Measurements from ENCODE around the gene ENTPD1. TPM values are rescaled to one million over a fixed set of nuclear protein-coding genes. Genes with fewer than 3 reads are reported as not detected.
"Not testable (repeated sequence)": the region's sequence is repeated elsewhere in the genome, so short reads cannot be mapped to it uniquely, and the experiment has no call there.

The ENTPD1 gene
- total RNA-seq, 6 experiments from 2014 or later = not detected

- H3K9me3 Mint-ChIP-seq = no peaks in the 10 kb centered on the region
- no peaks in the 10 kb centered on the region; the same call in 1 of the 2 replicates for H3K36me3 Mint-ChIP-seq (ENCODE audit: low read depth)
- no peak overlapping the region for H3K27ac Mint-ChIP-seq
- H3K4me1 Mint-ChIP-seq (ENCODE audit: low read depth) = peaks cover 14% of the 10 kb centered on the region
- no peak for TF ChIP-seq CTCF (IDR thresholded peaks at IDR 0.05)
- H3K27me3 Mint-ChIP-seq (ENCODE audit: insufficient read depth) = 0 out of 2 replicates have a peak, but pooled peaks cover 2% of the 10 kb centered on the region
- H3K4me3 Mint-ChIP-seq = peak overlapping the region; percentile 98
- DNase-seq = no peak
Observed at GRCh38 chr10:95908450-95908849, 152.5 kb downstream of the ENTPD1 start.

GRCh38 chr10:95909561-95909960 is 153.6 kb downstream of the ENTPD1 start:
- H3K9me3 Mint-ChIP-seq = no peaks in the 10 kb centered on the region
- no peaks in the 10 kb centered on the region; the same call in 1 of the 2 replicates for H3K36me3 Mint-ChIP-seq (ENCODE audit: low read depth)
- no peak overlapping the region for H3K27ac Mint-ChIP-seq
- H3K4me1 Mint-ChIP-seq (ENCODE audit: low read depth) = peaks cover 14% of the 10 kb centered on the region
- no peak for DNase-seq
- TF ChIP-seq CTCF (IDR thresholded peaks at IDR 0.05) = no peak
- no peak overlapping the region for H3K4me3 Mint-ChIP-seq
- peaks cover 4% of the 10 kb centered on the region; the same call in 1 of the 2 replicates for H3K27me3 Mint-ChIP-seq (ENCODE audit: insufficient read depth)

- H3K9me3 Mint-ChIP-seq; H3K4me3 Mint-ChIP-seq; H3K4me1 Mint-ChIP-seq (ENCODE audit: low read depth); H3K27me3 Mint-ChIP-seq (ENCODE audit: insufficient read depth); H3K27ac Mint-ChIP-seq; H3K36me3 Mint-ChIP-seq (ENCODE audit: low read depth); DNase-seq: not testable (repeated sequence)
Observed at GRCh38 chr10:95916039-95916438, 160.1 kb downstream of the ENTPD1 start.

Other genes starting within 250 kb of the ENTPD1 start
- under 1 TPM; 0.05 to 0.26 (median 0.18) TPM for gene SORBS1, start 194.8 kb upstream of the ENTPD1 start, total RNA-seq (2021; fragmentation: NEBNext Ultra II Directional; extraction: Animal tissue kit (Norgen Biotek cat#: 25700))
- 100 to 1,000 TPM; 121 to 145 (median 133) TPM for gene ALDH18A1, start 99.5 kb upstream of the ENTPD1 start, total RNA-seq (2021; fragmentation: NEBNext Ultra II Directional; extraction: Animal tissue kit (Norgen Biotek cat#: 25700))
- 10 to 100 TPM; 52.9 to 70.9 (median 61.6) TPM for gene TCTN3, start 62.2 kb upstream of the ENTPD1 start, total RNA-seq (2021; fragmentation: NEBNext Ultra II Directional; extraction: Animal tissue kit (Norgen Biotek cat#: 25700))
- gene CC2D2B, start 151.8 kb downstream of the ENTPD1 start, total RNA-seq (2021; fragmentation: NEBNext Ultra II Directional; extraction: Animal tissue kit (Norgen Biotek cat#: 25700)) = not detected